Measurements from ENCODE around the gene ITGA5.

- TF ChIP-seq SIN3A (IDR thresholded peaks at IDR 0.05; ENCODE audit: borderline replicate concordance, insufficient read depth, low read length) (no peak), FOXP2 (optimal IDR thresholded peaks at IDR 0.05; ENCODE audit: borderline replicate concordance, extremely low read depth, extremely low read length, insufficient read depth) (no peak), POLR2AphosphoS5 (IDR thresholded peaks at IDR 0.05; ENCODE audit: low read depth, low read length) (no peak), TAF1 (IDR thresholded peaks at IDR 0.05; ENCODE audit: borderline replicate concordance, insufficient read depth, low read length) (no peak)
Measured at GRCh38 chr12:54377797-54378515, 41.1 kb downstream of the ITGA5 start.

Measured in PFSK-1 (cell line).